ENCODE data around the gene FBH1. TPM values are rescaled to one million over a fixed set of nuclear protein-coding genes. Genes with fewer than 3 reads are reported as not detected.

FBH1 gene
- total and polyA plus RNA-seq, 10 of the 15 experiments (the other 5 are each of a cell fraction or from before 2014, with no cell fraction given), result 6.1 to 67.6 (median 47.2) TPM

DNA sequence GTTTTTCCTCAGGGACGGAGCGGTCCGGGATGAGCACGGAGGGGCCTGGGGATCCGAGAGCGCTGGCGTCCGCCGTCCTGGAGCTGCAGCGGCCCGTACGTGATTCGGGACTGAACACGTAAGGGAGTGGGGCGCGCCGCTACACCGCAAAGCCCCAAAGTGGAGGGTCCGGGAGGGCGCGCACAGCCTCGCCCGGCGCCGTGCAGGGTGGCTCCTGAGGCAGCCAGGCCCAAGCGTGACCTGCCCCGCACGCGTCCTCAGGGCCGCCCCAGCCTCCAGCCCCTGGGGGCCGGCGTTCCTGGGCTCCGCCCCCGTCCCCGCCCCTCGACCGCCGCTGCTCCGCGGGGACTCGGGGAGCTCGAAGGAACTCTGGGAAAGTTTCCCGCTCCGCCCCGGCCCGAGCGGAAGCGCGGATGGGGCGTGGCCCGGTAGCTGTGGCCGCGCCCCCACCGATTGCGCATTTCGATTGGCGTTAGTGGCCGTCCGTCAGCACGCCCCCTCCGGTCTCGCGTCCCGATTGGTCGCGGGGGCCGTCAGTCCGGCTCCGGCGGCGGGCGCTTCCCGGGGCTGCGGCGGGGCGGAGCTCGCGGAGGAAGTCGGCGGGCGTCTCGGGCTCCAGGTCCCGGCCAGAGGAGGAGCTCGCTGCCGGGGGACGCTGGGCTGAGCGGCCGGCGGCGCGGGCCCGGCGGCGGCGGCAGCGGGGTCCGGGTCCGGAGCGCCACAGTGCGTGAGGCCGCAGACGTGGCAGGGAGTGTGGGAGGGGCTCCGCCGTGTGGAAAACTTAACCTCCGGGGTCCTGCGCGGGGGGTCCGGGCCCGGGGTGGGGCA, at the start of gene FBH1, which contains the start of gene ANKRD16 (continued):
- TF ChIP-seq POLR2AphosphoS5 (IDR thresholded peaks at IDR 0.05; ENCODE audit: low read length) (peak; percentile 69), IKZF1 (conservative IDR thresholded peaks at IDR 0.05) (peak; percentile 89), SIX5 (IDR thresholded peaks at IDR 0.05; ENCODE audit: low read depth, low read length, severe bottlenecking) (peak; percentile 34), PAX5 (IDR thresholded peaks at IDR 0.05; ENCODE audit: borderline replicate concordance, low read depth, low read length) (peak; percentile 45; the same call in 1 of the 2 replicates), SMAD5 (IDR thresholded peaks at IDR 0.05; ENCODE audit: low read depth) (0 out of 2 replicates have a peak, but pooled peaks have one; percentile 39), MTA3 (IDR thresholded peaks at IDR 0.05; ENCODE audit: borderline replicate concordance, low read length) (no peak), ESRRA (IDR thresholded peaks at IDR 0.05; ENCODE audit: low read length) (no peak), TAF1 (IDR thresholded peaks at IDR 0.05; ENCODE audit: borderline replicate concordance, low read depth, low read length) (peak; percentile 60; the same call in 1 of the 2 replicates), NR2C1 (IDR thresholded peaks at IDR 0.05) (peak; percentile 71), TCF12 (IDR thresholded peaks at IDR 0.05; ENCODE audit: low read depth, low read length) (0 out of 2 replicates have a peak, but pooled peaks have one; percentile 1), MXI1 (IDR thresholded peaks at IDR 0.05; ENCODE audit: low read depth, low read length) (peak; percentile 89), SRF (IDR thresholded peaks at IDR 0.05; ENCODE audit: low read depth in 2 of 2, low read length in 2 of 2) (0 out of 4 replicates have a peak, but pooled peaks of 1 of the 2 experiments have one; percentile 46), NFYA (IDR thresholded peaks at IDR 0.05; ENCODE audit: borderline replicate concordance, low read depth, low read length) (peak; percentile 50), EED (IDR thresholded peaks at IDR 0.05; ENCODE audit: low read depth) (peak; percentile 32; the same call in 1 of the 2 replicates), CHD2 (IDR thresholded peaks at IDR 0.05; ENCODE audit: borderline replicate concordance, low read depth, low read length) (peak; percentile 98), BCLAF1 (IDR thresholded peaks at IDR 0.05) (no peak), RFX5 (IDR thresholded peaks at IDR 0.05; ENCODE audit: low read depth, low read length) (no peak), GATAD2B (conservative IDR thresholded peaks at IDR 0.05; ENCODE audit: low read depth) (peak; percentile 76), EGR1 (IDR thresholded peaks at IDR 0.05; ENCODE audit: borderline replicate concordance in 1 of 2, low read depth in 2 of 2, low read length in 2 of 2) (peak in 1 of 2 experiments; percentile 64; a peak in 2 of 3 replicates), POU2F2 (IDR thresholded peaks at IDR 0.05; ENCODE audit: borderline replicate concordance, low read depth, low read length) (peak; percentile 53; the same call in 2 of the 3 replicates), CHD4 (IDR thresholded peaks at IDR 0.05) (no peak), CREB1 (IDR thresholded peaks at IDR 0.05; ENCODE audit: low read depth) (peak; percentile 86), BCL11A (IDR thresholded peaks at IDR 0.05; ENCODE audit: low read depth, low read length) (no peak), NR2C2 (IDR thresholded peaks at IDR 0.05; ENCODE audit: borderline replicate concordance, control insufficient read depth, insufficient read length, low read depth) (no peak), BRCA1 (IDR thresholded peaks at IDR 0.05; ENCODE audit: low read depth, low read length) (peak; percentile 23; the same call in 1 of the 2 replicates), DPF2 (IDR thresholded peaks at IDR 0.05) (peak; percentile 100)
- TF ChIP-seq, protein P1, sequence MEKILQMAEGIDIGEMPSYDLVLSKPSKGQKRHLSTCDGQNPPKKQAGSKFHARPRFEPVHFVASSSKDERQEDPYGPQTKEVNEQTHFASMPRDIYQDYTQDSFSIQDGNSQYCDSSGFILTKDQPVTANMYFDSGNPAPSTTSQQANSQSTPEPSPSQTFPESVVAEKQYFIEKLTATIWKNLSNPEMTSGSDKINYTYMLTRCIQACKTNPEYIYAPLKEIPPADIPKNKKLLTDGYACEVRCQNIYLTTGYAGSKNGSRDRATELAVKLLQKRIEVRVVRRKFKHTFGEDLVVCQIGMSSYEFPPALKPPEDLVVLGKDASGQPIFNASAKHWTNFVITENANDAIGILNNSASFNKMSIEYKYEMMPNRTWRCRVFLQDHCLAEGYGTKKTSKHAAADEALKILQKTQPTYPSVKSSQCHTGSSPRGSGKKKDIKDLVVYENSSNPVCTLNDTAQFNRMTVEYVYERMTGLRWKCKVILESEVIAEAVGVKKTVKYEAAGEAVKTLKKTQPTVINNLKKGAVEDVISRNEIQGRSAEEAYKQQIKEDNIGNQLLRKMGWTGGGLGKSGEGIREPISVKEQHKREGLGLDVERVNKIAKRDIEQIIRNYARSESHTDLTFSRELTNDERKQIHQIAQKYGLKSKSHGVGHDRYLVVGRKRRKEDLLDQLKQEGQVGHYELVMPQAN (conservative IDR thresholded peaks at IDR 0.05), result peak; percentile 80

Measured in GM12878 (cell line).